GM12875 (cell line): ENCODE results near the gene AMZ2.
A peak's percentile ranks its signal among the peaks of the same experiment; 100 is the strongest.
"Not testable (repeated sequence)": the region's sequence is repeated elsewhere in the genome, so short reads cannot be mapped to it uniquely, and the experiment has no call there.

Experiments used
- H3K4me3 ChIP-seq: one replicate; pipeline ENCODE4 v1.5.1; 2011; ENCODE audit warnings: low read depth, low read length, control low read depth
- TF ChIP-seq, protein P1 (sequence below): IDR thresholded peaks from 2 replicates; pipeline ENCODE4 v1.5.1; 2011; ENCODE audit warnings: low read depth, mild to moderate bottlenecking, control low read depth, inconsistent platforms, low read length, moderate library complexity, borderline replicate concordance; ENCODE audit not compliant: insufficient read depth

AMZ2 gene

DNA sequence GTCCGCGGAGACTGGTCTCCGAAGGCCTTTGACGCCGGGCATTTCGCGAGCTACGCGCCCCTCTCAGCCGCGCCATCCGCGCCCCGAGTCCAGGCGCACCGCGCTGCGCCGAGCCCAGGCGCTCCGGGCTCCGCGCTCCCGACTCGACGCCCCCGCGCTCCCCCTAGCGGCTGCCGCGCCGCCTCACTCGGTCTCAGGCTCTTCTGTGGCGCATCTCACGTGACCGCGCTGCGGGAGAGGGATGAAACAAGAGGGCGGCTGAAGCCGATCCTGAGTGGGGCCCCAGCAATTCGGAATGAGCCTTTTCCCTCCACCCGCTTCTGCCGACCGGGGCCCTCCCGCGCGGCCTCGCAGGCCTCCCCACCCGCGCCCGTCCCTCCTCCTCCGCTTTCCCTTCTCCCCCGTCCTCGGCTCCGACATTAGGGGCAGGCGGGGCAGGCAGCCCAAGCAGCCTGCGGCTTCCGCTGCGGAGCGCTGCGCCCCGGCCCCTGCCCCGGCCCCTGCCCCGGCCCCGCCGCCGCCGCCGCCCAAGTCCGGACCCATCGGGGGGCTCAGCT lies 42.5 kb upstream of the AMZ2 start:
- H3K4me3 ChIP-seq = peak overlapping the region; percentile 77
- TF ChIP-seq, protein P1, sequence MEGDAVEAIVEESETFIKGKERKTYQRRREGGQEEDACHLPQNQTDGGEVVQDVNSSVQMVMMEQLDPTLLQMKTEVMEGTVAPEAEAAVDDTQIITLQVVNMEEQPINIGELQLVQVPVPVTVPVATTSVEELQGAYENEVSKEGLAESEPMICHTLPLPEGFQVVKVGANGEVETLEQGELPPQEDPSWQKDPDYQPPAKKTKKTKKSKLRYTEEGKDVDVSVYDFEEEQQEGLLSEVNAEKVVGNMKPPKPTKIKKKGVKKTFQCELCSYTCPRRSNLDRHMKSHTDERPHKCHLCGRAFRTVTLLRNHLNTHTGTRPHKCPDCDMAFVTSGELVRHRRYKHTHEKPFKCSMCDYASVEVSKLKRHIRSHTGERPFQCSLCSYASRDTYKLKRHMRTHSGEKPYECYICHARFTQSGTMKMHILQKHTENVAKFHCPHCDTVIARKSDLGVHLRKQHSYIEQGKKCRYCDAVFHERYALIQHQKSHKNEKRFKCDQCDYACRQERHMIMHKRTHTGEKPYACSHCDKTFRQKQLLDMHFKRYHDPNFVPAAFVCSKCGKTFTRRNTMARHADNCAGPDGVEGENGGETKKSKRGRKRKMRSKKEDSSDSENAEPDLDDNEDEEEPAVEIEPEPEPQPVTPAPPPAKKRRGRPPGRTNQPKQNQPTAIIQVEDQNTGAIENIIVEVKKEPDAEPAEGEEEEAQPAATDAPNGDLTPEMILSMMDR = peak; percentile 97

DNA sequence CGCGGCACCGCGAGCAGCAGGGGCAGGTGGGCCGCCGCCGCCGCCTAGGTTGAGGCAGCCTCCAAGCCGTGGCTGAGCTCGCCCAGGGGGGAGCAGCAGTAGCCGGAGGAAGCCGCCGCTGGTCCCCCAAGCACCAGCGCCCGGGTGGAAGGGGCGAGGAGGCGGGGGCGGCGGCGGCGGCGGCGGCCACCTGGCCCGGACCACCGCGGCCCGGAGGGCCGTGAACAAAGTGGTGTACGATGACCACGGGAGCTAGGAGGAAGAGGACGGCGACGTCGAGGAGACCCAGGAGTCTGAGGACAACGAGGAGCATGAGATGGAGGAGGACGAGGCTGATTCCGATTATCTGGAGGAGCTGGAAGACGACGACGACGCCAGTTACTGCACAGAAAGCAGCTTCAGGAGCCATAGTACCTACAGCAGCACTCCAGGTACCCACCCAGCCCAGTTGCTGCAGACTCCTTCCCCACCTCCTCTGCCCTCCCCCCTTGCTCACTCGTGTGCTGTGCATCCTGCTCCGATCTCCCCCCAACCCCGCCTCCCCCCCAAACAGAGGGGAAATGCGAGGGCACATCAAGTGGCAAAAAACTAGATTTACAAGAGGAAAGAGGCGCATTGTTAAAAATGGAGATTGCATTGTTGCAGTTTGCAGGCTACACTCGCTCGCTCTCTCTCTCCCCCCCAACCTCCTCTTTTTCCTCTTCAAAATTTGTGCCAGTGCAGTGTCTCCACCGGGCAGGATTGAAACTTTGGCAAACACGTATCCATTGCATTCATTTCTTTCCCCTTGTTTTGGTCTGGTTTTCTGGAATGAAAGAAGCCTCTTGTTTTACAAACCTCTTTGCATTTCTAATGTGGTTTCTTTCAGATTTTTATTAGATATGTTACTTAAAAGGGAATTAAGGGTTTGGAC lies 41.8 kb upstream of the AMZ2 start:
- TF ChIP-seq, protein P1 = no peak
- peak overlapping the region; percentile 77 for H3K4me3 ChIP-seq

DNA sequence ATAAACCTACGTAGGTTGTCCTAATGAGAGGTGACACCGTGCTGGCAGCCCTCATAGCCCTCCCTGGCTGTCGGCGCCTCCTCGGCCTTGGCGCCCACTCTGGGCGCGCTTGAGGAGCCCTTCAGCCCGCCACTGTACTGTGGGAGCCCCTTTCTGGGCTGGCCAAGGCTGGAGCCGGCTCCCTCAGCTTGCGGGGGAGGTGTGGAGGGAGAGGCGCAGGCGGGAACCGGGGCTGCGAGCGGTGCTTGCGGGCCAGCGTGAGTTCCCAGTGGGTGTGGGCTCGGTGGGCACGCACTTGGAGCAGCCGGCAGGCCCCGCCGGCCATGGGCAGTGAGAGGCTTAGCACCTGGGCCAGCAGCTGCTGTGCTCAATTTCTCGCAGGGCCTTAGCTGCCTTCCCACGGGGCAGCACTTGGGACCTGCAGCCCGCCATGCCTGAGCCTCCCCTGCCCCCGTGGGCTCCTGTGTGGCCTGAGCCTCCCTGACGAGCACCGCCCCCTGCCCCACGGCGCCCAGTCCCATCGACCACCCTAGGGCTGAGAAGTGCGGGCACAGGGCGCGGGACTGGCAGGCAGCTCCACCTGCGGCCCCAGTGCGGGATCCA lies 40.1 kb upstream of the AMZ2 start:
- no peak overlapping the region for H3K4me3 ChIP-seq
- TF ChIP-seq, protein P1 = no peak

DNA sequence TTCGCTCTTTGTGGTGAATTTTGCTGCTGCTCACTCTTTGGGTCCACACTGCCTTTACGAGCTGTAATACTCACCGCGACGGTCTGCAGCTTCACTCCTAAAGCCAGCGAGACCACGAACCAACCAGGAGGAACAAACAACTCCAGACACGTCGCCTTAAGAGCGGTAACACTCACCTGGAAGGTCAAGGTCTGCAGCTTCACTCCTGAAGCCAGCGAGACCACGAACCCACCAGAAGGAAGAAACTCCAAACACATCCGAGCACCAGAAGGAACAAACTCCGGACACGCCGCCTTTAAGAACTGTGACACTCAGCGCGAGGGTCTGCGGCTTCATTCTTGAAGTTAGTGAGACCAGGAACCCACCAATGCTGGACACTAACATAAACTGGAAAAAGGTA lies 39.2 kb upstream of the AMZ2 start:
- not testable (repeated sequence) for H3K4me3 ChIP-seq

DNA sequence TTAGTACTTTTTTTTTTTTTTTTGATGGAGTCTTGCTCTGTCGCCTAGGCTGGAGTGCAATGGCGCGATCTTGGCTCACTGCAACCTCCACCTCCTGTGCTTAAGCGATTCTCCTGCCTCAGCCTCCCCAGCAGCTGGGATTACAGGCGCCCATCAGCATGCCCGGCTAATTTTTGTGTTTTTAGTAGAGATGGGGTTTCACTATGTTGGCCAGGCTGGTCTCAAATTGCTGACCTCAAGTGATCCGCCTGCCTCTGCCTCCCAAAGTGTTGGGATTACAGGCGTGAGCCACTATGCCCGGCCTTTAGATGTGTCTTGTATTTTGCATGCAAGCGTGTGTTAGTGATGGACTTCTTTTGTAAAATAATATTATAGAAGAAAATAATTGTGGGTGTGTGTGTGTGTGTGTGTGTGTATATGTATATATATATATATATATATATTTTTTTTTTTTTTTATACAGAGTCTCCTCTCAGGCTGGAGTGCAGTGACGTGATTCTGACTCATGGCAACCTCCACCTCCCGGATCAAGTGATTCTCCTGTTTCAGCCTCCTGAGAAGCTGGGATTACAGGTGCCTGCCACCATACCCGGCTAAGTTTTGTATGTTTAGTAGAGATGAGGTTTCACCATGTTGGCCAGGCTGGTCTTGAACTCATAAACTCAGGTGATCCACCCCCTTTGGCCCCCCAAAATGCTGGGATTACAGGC lies 38.5 kb upstream of the AMZ2 start:
- not testable (repeated sequence) for H3K4me3 ChIP-seq

DNA sequence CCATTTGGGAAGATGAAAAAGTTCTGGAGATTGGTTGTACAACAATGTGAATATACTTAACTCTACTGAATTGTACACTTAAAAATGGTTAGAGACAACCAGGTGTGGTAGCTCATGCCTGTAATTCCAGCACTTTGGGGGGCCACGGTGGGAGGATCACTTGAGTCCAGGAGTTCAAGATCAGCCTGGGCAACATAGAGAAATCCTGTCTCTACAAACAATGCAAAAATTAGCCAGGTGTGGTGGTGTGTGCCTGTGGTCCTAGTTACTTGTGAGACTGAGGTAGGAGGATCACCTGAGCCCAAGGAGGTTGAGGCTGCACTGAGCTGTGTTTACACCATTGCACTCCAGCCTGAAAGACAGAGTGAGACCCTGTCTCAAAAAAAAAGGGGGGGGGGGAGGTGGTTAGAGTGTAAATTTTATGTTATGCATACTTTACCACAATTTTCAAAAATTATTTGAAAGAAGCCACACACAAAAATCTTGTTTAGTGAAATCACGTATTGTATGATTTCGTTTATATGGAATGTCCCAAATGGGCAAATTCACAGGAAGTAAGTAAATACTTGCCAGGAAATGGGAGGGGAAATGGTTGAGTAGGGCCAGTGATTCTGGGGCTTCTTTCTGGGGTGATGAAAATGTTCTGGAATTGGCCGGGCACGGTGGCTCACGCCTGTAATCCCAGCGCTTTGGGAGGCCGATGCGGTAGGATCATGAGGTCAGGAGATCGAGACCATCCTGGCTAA lies 37.1 kb upstream of the AMZ2 start:
- TF ChIP-seq, protein P1 = no peak
- H3K4me3 ChIP-seq = no peak overlapping the region

DNA sequence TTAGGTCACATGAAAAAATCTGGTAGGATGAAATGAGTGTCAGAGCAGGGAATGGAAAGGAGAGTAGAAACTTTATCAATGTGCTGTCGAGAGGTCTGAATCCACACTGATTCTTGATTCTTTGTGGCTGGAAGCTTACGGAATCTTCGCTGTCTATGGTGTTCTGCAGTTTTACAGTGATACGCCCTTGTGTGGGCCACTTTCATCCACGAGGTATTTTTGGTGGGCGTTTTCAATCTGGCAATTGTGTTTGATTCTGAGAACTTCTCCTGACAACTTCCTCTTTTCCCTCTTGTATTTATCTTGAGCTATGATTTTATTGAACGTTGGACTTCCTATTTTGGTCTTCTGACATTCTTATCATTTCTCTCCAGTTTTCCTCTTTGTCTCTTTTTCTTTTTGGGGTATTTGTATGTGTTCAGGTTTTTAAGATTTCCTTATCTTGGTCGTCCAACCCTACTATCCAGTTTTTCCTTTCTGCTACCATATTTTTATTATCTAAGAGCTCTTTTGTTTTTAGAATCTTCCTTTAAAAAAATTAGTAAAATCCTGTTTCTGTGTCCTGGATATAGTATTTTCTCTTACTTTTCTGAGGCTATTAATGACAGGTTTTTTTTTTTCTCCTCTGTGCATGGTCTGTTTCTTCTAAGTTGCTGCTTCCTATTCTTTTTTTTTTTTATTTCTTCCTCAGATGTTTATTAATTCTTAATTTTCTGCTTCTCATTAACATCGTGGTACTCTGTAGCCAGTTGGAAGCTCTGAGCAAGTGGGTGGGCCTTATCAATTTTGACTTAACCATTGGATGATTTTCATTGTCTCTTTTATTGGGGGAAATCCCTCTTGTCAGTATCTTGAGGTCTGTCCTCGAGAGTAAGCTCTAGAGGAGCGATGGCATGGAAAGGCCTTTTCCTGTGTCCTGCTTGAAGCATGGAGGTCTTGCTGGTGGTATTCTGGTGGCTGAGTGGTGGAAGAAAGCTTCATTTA lies 34.1 kb upstream of the AMZ2 start:
- H3K4me3 ChIP-seq = not testable (repeated sequence)

DNA sequence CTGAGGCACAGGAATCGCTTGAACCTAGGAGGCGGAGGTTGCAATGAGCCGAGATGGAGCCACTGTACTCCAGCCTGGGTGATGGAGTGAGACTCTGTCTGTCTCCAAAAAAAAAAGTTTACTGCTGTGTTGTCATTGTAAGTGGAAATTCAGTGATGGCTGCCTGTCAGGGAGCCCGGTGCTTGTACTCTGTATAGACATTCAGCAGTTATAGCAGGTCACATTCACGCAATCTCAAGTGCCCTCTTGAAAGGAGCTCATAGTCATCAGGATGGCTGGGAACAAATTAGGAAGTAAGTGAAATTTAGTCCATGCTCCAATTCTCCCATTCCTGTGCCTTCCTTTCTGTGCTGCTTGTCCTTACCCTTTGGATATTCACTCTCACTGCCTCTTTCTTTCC lies 32.4 kb upstream of the AMZ2 start:
- H3K4me3 ChIP-seq = not testable (repeated sequence)

DNA sequence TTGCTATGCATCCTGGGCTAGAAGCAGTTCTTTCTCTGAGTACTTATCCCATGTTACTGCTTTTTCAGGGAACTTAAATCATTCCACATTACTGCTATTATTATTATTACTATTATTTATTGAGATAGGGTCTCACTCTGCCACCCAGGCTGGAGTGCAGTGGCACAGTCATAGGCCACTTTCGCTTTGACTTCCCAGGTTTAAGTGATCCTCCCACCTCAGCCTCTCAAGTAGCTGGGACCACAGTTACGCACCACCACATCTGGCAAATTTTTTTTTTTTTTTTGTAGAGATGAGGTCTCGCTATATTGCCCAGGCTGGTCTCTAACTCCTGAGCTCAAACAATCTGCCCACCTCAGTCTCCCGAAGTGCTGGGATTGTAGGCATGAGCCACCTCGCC lies 28.4 kb upstream of the AMZ2 start:
- not testable (repeated sequence) for H3K4me3 ChIP-seq

DNA sequence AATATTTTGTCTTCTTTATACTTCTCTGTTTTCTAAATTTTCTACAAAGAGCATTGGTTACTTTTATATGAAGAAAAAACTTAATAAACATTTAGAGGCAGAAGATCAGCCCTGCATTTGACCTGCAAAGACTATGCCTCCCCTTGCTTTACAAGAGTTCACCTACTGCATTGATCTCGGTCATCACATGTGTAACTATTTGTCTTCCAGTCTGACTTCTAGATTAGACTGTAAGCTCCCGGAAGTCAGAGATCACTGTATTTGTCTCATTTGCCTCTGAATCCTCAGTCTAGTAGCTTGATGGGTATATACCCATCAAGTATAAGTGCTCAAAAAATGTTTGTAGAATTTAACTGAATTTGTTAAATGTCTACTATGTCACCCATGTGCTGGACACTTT lies 27.7 kb upstream of the AMZ2 start:
- H3K4me3 ChIP-seq = not testable (repeated sequence)

DNA sequence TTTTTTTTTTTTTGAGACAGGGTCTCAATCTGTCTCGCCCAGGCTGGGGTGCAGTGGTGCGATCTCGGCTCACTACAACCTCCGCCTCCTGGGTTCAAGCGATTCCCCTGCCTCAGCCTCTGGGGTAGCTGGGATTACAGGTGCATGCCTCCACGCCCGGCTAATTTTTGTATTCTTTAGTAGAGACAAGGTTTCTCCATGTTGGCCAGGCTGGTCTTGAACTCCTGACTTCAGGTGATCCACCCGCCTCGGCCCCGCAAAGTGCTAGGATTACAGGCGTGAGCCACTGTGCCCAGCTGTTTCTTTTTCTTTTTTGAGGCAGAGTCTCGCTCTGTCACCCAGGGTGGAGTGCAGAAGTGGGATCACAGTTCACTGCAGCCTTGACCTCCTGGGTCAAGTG lies 27.1 kb upstream of the AMZ2 start:
- H3K4me3 ChIP-seq = not testable (repeated sequence)
